Ectodermal cell (in vitro differentiated cells): ENCODE measurements around the gene OR10A7.

ENCODE experiments used
- H3K27ac ChIP-seq: 2 replicates; pipeline ENCODE4 v1.7.0; 2013; ENCODE audit warnings: mild to moderate bottlenecking, low read depth, low read length; ENCODE audit not compliant: insufficient read depth, poor library complexity, severe bottlenecking
- H3K27me3 ChIP-seq: 2 replicates; pipeline ENCODE4 v1.7.0; 2013; ENCODE audit warnings: mild to moderate bottlenecking, low read length; ENCODE audit not compliant: insufficient read depth, control insufficient read depth, poor library complexity, severe bottlenecking
- H3K36me3 ChIP-seq: one replicate; pipeline ENCODE4 v1.7.0; 2013; ENCODE audit warnings: low read length; ENCODE audit not compliant: control insufficient read depth, insufficient read depth
- H3K4me1 ChIP-seq: one replicate; pipeline ENCODE4 v1.7.0; 2013; ENCODE audit warnings: low read length; ENCODE audit not compliant: control insufficient read depth, insufficient read depth
- H3K4me3 ChIP-seq: 2 replicates; pipeline ENCODE4 v1.7.0; 2013; ENCODE audit warnings: low read depth, low read length, control low read depth; ENCODE audit not compliant: insufficient read depth
- H3K9me3 ChIP-seq: 2 replicates; pipeline ENCODE4 v1.7.0; 2013; ENCODE audit warnings: mild to moderate bottlenecking, low read length, moderate library complexity; ENCODE audit not compliant: control insufficient read depth
- WGBS, 2 experiments: methylation state at CpG; one replicate each; pipeline ENCODE4 v1.1.7; 2013; ENCODE audit warnings: missing lambda C conversion rate in 2 of 2; 5-methylcytosine and 5-hydroxymethylcytosine counted together

OR10A7 gene

GRCh38 chr12:55244309-55244708 lies 23.5 kb downstream of the OR10A7 start, which contains the start of gene OR6C74:
OR6C74 (plus strand) TSS chr12:55244609; CDS start chr12:55247288, 2,679 bp downstream.
- WGBS, 2 experiments: 100% methylated on average over 1 of the region's 3 CpGs; no CpG with 5 or more reads in 1 of the 2 experiments
- Histone ChIP-seq H3K9me3 (no peaks in the 10 kb centered on the region), H3K27ac (no peak within 1 kb of the TSS), H3K27me3 (no peaks in the 10 kb centered on the region), H3K4me3 (no peak within 1 kb of the TSS), H3K4me1 (no peaks in the 10 kb centered on the region), H3K36me3 (no peaks in the 10 kb centered on the region)

- H3K36me3 ChIP-seq: no peaks in the 10 kb centered on the region
- no peak overlapping the region for H3K27ac ChIP-seq
- H3K9me3 ChIP-seq: no peaks in the 10 kb centered on the region
- 82 to 89% methylated on average over 1 of the region's 1 CpG for WGBS, 2 experiments
- no peaks in the 10 kb centered on the region for H3K4me1 ChIP-seq
- no peaks in the 10 kb centered on the region for H3K27me3 ChIP-seq
- H3K4me3 ChIP-seq: no peak overlapping the region
Measured at GRCh38 chr12:55246159-55246558, 25.3 kb downstream of the OR10A7 start.

- H3K27ac ChIP-seq: no peak overlapping the region
- no peaks in the 10 kb centered on the region for H3K36me3 ChIP-seq
- H3K9me3 ChIP-seq: no peaks in the 10 kb centered on the region
- H3K4me3 ChIP-seq: no peak overlapping the region
- H3K27me3 ChIP-seq: no peaks in the 10 kb centered on the region
- WGBS, 2 experiments: 89 to 94% methylated on average over 2 to 3 of the region's 3 CpGs
- no peaks in the 10 kb centered on the region for H3K4me1 ChIP-seq
Measured at GRCh38 chr12:55250944-55251343, 30.1 kb downstream of the OR10A7 start.

GRCh38 chr12:55253281-55253680 lies 32.5 kb downstream of the OR10A7 start:
- no peaks in the 10 kb centered on the region for H3K27me3 ChIP-seq
- H3K36me3 ChIP-seq: no peaks in the 10 kb centered on the region
- H3K9me3 ChIP-seq: no peaks in the 10 kb centered on the region
- no peaks in the 10 kb centered on the region for H3K4me1 ChIP-seq
- no peak overlapping the region for H3K4me3 ChIP-seq
- H3K27ac ChIP-seq: no peak overlapping the region

DNA sequence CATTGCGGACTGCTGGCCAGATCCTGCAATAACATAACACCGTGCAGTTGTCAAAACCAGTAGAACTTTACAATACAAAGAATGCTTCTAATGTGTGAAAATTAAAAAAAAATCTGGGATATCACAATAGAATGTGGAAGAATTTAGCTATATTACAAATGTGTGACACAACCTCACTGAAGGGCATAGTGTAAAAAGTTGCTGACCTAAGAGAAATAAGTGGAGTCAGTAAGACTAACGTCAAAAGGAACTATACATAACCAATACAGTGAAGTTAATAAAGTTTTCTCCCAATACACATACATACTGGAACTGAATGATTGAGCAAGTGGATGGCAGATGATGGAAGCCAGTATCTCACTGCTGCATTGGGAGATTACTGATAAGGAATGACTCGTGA lies 36.0 kb downstream of the OR10A7 start:
- no peaks in the 10 kb centered on the region for H3K27me3 ChIP-seq
- 100% methylated on average over 3 of the region's 4 CpGs; no CpG with 5 or more reads in 1 of the 2 experiments for WGBS, 2 experiments
- H3K4me3 ChIP-seq: no peak overlapping the region
- H3K27ac ChIP-seq: no peak overlapping the region
- H3K9me3 ChIP-seq: no peaks in the 10 kb centered on the region
- H3K36me3 ChIP-seq: no peaks in the 10 kb centered on the region
- H3K4me1 ChIP-seq: no peaks in the 10 kb centered on the region

GRCh38 chr12:55258303-55258702 lies 37.5 kb downstream of the OR10A7 start:
- Histone ChIP-seq H3K9me3 (no peaks in the 10 kb centered on the region), H3K4me3 (no peak overlapping the region), H3K36me3 (no peaks in the 10 kb centered on the region), H3K4me1 (no peaks in the 10 kb centered on the region), H3K27me3 (no peaks in the 10 kb centered on the region), H3K27ac (no peak overlapping the region)
- 89% methylated on average over 2 of the region's 2 CpGs for WGBS, 2 experiments
